NCI-H1417 (cell line): ENCODE data around the gene PRR33.

ENCODE experiments used
- DNase-seq, 3 experiments: peaks; one replicate each; lab custom pipeline; 2025; lab: John Stamatoyannopoulos, UW

Gene PRR33

DNA sequence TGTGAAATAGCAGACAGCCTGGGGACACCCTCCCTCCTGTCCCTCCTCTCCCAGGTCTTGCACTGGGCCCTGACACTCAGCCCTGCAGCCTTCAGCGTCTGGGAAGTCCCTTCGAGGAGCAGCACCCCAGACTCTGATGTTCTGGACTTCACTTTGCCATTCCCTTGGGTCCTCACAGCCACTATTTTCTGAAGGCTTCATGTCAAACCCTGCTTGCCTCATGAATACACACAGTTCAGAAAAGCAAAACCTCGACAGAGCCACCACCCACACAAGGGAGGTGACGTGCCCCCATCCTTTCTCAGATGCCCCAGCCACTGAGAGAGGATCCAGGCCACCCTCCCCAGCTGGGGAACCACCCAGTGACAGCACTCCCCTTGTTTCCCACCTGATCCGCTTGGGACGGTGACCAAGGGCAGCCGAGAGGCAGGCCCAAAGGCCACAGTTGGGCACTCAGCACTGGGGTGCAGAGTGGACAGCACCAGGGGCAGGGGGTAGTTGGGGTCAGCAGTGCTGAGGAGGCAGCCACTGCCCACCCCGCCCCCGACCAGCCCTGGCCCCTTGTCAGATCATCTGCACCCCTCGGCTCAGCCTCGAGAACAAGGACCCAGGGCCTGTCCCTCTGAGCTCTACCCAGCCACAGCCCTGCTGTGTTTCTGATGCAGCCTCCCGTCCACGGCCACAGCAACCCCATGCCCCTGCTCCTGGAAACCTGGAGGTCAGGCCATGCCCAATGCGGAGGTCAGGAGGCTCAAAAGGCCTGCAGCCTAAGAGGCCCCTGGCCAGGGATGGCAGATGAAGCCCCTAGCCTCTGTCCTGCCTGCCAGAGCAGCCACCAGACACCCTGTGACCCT lies 24.7 kb upstream of the PRR33 start:
- DNase-seq = no peak

- DNase-seq = no peak
Measured at GRCh38 chr11:1915795-1916131, 24.1 kb upstream of the PRR33 start.

- DNase-seq = no peak
Measured at GRCh38 chr11:1913271-1914060, 21.8 kb upstream of the PRR33 start.

GRCh38 chr11:1912289-1912878 lies 20.7 kb upstream of the PRR33 start:
- no peak for DNase-seq

GRCh38 chr11:1909524-1909923 lies 17.8 kb upstream of the PRR33 start:
- DNase-seq = no peak

DNA sequence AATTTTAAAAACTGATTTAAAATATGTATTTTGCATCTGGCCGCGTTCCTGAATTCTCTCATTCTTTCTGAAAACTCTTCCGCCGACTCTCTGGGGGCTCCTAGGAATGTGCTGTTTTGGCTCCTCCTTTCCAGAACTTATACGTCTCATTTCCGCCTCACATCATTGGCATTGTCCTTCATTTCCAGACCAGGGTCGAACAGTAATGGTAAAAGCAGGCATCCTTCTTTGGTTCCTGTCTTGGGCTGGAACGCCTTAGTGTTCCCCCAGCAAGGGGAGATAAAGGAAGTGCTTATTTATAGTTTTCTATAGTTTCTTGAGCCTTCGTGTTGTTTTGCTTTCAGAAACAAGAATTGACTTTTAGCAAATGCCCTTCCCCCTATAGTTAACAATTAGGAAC lies 16.9 kb upstream of the PRR33 start:
- no peak for DNase-seq

DNA sequence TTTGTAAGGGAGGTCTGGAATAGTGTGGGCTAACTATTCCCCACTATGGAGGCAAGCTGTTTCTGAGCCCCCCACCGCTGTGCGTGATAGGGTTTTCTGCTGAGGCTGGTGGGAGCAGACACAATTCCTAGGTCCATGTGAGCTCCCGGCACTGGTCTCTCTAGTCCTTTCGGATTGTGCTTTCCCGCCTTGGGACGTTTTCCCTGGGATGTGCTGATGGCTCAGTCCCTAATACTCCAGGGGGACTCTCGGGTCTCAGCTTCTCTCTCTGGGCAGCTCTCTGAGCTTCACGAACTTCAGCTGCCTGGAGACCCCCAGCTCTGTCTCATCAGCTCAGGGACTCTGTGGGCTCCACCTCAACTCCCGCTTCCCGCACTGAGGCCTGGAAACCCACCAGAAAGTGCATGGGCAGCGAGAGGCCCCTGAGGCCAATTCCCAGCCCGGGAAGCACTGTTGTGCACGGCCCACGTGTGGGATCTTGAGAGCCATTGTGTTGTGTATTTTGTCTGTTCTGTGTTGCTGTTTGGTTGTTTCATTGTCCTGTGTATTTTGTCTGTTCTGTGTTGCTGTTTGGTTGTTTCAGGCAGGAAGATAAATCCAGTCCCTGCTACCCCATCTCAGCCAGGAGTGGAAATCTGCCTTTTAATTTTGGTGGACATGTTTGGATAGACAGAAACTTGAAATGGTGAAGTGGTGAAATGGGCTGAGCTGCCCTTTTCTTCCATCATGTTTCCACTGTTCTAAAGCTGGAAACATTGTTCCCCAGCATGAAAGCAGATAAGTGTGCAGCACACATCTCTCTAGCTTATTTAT lies 15.1 kb upstream of the PRR33 start:
- no peak for DNase-seq

GRCh38 chr11:1906181-1906580 lies 14.5 kb upstream of the PRR33 start:
- no peak for DNase-seq

DNA sequence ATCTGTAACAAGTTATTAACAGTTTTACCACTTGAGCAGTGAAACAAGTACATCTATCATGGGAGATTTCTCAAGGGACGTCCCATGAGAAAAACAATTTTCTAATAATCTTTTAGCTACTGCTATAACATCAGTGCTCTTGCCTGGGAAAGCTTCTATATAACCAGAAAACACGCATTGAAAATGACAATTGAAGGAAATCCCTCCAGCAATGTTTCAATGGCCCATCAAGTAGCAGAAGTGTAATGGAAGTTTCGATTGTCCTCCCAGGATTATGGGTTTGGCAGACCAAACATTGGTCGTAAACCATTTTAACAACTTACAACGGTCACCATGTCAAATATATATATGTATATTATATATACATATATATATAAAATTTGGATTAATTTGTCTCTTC lies 8.0 kb upstream of the PRR33 start:
- DNase-seq = no peak

- DNase-seq = no peak
Measured at GRCh38 chr11:1899090-1899489, 7.4 kb upstream of the PRR33 start.

DNA sequence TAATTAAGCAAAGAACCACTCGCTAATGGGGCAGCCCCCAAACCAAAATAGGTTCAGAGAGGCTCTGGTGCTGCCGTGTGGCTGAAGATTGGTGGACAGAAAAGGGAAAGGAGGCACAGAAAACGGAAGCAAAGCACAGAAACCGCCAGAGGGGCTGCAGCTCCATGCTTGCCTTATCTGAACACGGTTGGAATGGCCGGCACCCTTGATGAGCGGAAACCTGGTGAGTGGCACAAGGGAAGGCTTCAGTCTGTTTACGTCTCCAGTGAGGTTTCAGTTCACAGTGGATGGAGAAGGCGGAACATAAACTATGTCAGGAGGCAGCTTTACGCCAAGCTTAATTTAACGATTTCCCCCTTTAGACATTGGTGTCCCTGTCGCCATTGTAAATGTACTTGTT lies 5.2 kb upstream of the PRR33 start:
- DNase-seq = no peak

DNA sequence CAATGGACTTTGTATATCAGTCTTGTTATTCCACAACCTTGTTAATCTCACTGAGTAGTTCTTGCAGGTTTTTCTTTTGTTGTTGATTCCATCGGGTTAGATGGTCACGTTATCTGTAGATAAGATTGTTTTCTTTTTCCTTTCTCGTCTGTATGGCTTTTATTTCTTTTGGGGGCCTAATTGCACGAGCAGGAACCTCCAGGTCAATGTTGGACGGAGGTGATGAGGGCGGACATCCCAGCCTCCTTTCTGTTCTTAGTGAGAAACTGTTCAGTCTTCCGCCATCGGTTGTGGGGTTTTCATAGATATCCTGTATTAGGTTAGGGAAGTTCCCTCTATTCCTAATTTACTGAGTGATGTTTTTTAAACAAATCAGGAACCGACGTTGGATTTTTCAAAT lies 4.8 kb upstream of the PRR33 start:
- no peak for DNase-seq

GRCh38 chr11:1894759-1895158 lies 3.1 kb upstream of the PRR33 start:
- DNase-seq = no peak

- no peak for DNase-seq
Measured at GRCh38 chr11:1893581-1894359, 2.1 kb upstream of the PRR33 start.

DNA sequence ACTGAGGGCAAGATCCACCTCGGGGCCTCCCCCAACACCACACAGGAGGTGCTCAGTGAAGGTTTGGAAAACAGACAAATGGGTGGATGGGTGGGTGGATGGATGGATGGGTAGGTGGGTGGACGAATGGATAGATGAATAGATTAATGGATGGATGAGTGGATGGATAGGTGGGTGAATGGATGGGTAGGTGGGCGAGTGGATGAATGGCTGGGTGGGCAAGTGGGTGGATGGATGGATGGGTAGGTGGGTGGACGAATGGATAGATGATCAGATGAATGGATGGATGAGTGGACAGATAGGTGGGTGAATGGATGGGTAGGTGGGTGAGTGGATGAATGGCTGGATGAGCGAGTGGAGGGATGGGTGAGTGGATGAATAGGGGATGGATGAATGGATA lies 863 bp upstream of the PRR33 start:
- DNase-seq = no peak

DNA sequence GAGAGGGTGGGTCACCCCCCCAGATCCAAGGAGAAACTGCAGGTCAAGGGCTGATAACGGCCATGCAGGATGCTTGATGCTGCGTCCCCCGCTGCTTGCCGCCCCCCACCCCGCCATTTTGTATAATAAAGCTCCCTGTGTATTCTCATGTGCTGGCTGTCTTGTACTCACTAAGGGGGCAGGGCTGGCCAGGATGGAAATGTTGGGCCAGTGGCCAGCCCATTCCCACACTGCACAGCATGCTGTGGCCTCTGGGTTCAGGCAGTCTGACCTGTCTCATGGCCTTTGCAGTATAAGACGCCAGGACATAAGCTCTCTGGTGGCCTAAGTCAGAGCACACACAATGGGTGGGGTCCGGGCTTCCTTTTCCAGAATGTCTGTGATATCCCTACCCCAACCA lies 421 bp upstream of the PRR33 start:
- no peak for DNase-seq

GRCh38 chr11:1890856-1891830 lies 552 bp downstream of the PRR33 start:
- no peak for DNase-seq

GRCh38 chr11:1889941-1890855 lies 1.5 kb downstream of the PRR33 start:
- DNase-seq = no peak
